ENCODE data around the gene NCOR2.

- no peak for TF ChIP-seq CTCF (IDR thresholded peaks at IDR 0.05)
- TF ChIP-seq POLR2A (IDR thresholded peaks at IDR 0.05), result no peak
- TF ChIP-seq POLR2AphosphoS5 (IDR thresholded peaks at IDR 0.05), result peak in 1 of 3 donors; percentile 28
- TF ChIP-seq EP300 (IDR thresholded peaks at IDR 0.05), result no peak
Measured at GRCh38 chr12:124588751-124589267, 21.4 kb upstream of the NCOR2 start.

Data from suprapubic skin (tissue), 4 donors.